Neutrophil (primary cell): ENCODE data around the gene ANKRD24.
"Not testable (repeated sequence)": the region's sequence is repeated elsewhere in the genome, so short reads cannot be mapped to it uniquely, and the experiment has no call there.

Experiments used
- H3K27ac ChIP-seq: fragments of 200-600 bp; sonication (generic); 2 replicates; pipeline ENCODE4 v1.5.1; 2016; ENCODE audit warnings: mild to moderate bottlenecking, moderate library complexity
- H3K27me3 ChIP-seq: fragments of 200-600 bp; sonication (generic); 2 replicates; pipeline ENCODE4 v1.6.0; 2016; ENCODE audit warnings: mild to moderate bottlenecking
- H3K36me3 ChIP-seq: fragments of 200-600 bp; sonication (generic); 2 replicates; pipeline ENCODE4 v1.5.1; 2017
- H3K4me1 ChIP-seq, 2 experiments: fragments of 200-600 bp in 1 of 2; sonication (generic) in 1 of 2; 1 replicate in 1 of 2; 2 replicates in 1 of 2; pipeline versions ENCODE4 v1.5.1 to v1.6.1; 2013 to 2016; ENCODE audit warnings: low read depth in 1 of 2, low read length in 1 of 2, mild to moderate bottlenecking in 1 of 2, moderate library complexity in 1 of 2; ENCODE audit not compliant: control insufficient read depth in 1 of 2, insufficient read depth in 1 of 2
- H3K4me3 ChIP-seq, 2 experiments: fragments of 200-600 bp in 1 of 2; sonication (generic) in 1 of 2; 1 replicate in 1 of 2; 2 replicates in 1 of 2; pipeline ENCODE4 v1.5.1; 2013 to 2016; ENCODE audit warnings: low read depth in 1 of 2, low read length in 1 of 2, mild to moderate bottlenecking in 1 of 2, moderate library complexity in 1 of 2
- H3K9me3 ChIP-seq: fragments of 200-600 bp; sonication (generic); 2 replicates; pipeline ENCODE4 v1.5.1; 2016
- CTCF ChIP-seq: fragments of 200-600 bp; sonication (generic); IDR thresholded peaks from 2 replicates; pipeline ENCODE4 v1.5.1; 2016; ENCODE audit warnings: antibody characterized with exemption

The ANKRD24 gene

GRCh38 chr19:4184718-4185352 lies 2.3 kb downstream of the ANKRD24 start:
- Histone ChIP-seq H3K27ac (no peak overlapping the region), H3K9me3 (no peaks in the 10 kb centered on the region)
- TF ChIP-seq CTCF = no peak

GRCh38 chr19:4185413-4186086 lies 3.1 kb downstream of the ANKRD24 start:
- peaks cover 21 to 25% of the 10 kb centered on the region in 2 experiments for H3K4me1 ChIP-seq
- no peak overlapping the region for H3K27ac ChIP-seq
- peaks cover 19% of the 10 kb centered on the region for H3K27me3 ChIP-seq
- peaks cover 4% of the 10 kb centered on the region for H3K36me3 ChIP-seq
- no peak for TF ChIP-seq CTCF
- no peak overlapping the region for H3K4me3 ChIP-seq
- no peaks in the 10 kb centered on the region for H3K9me3 ChIP-seq

More at GRCh38 chr19:4184718-4185352, 2.3 kb downstream of the ANKRD24 start:
- H3K4me3 ChIP-seq = no peak overlapping the region
- peaks cover 25 to 29% of the 10 kb centered on the region in 2 experiments for H3K4me1 ChIP-seq
- H3K27me3 ChIP-seq = peaks cover 19% of the 10 kb centered on the region
- peaks cover 9% of the 10 kb centered on the region for H3K36me3 ChIP-seq

GRCh38 chr19:4186087-4186993 lies 3.9 kb downstream of the ANKRD24 start:
- peak; percentile 64 for TF ChIP-seq CTCF
- H3K36me3 ChIP-seq = no peaks in the 10 kb centered on the region
- no peak overlapping the region for H3K27ac ChIP-seq
- no peaks in the 10 kb centered on the region for H3K9me3 ChIP-seq
- H3K4me1 ChIP-seq = peaks cover 13 to 17% of the 10 kb centered on the region in 2 experiments
- H3K27me3 ChIP-seq = peaks cover 19% of the 10 kb centered on the region
- H3K4me3 ChIP-seq = no peak overlapping the region

- Histone ChIP-seq H3K4me3 (no peak overlapping the region), H3K4me1 (peaks cover 4 to 7% of the 10 kb centered on the region in 2 experiments), H3K9me3 (no peaks in the 10 kb centered on the region), H3K27ac (no peak overlapping the region), H3K36me3 (no peaks in the 10 kb centered on the region), H3K27me3 (peaks cover 19% of the 10 kb centered on the region)
- no peak for TF ChIP-seq CTCF
Observed at GRCh38 chr19:4187313-4188122, 5.0 kb downstream of the ANKRD24 start.

- H3K27me3 ChIP-seq = peaks cover 20% of the 10 kb centered on the region
- no peaks in the 10 kb centered on the region for H3K36me3 ChIP-seq
- TF ChIP-seq CTCF = no peak
Observed at GRCh38 chr19:4189641-4190040, 7.2 kb downstream of the ANKRD24 start.

GRCh38 chr19:4192537-4192936 lies 10.0 kb downstream of the ANKRD24 start:
- H3K4me3 ChIP-seq, H3K4me1 ChIP-seq, H3K9me3 ChIP-seq, H3K27ac ChIP-seq, H3K36me3 ChIP-seq: not testable (repeated sequence)
- H3K27me3 ChIP-seq = peaks cover 41% of the 10 kb centered on the region

More at GRCh38 chr19:4189641-4190040, 7.2 kb downstream of the ANKRD24 start:
- Histone ChIP-seq H3K4me1 (no peaks in the 10 kb centered on the region), H3K4me3 (no peak overlapping the region), H3K27ac (no peak overlapping the region), H3K9me3 (no peaks in the 10 kb centered on the region)
